Measurements from ENCODE around the gene ARAP3. TPM values are rescaled to one million over a fixed set of nuclear protein-coding genes. Genes with fewer than 3 reads are reported as not detected.
A peak's percentile ranks its signal among the peaks of the same experiment; 100 is the strongest.

The ARAP3 gene
- total RNA-seq, 1 donor = 2.2 TPM

GRCh38 chr5:141715346-141715905, 33.4 kb upstream of the ARAP3 start:
- Histone ChIP-seq H3K4me3 (ENCODE audit: insufficient read depth, low read length) (no peak overlapping the region), H3K27me3 (ENCODE audit: insufficient read depth, low read length) (peaks cover 23% of the 10 kb centered on the region), H3K9me3 (ENCODE audit: low read depth, low read length) (no peaks in the 10 kb centered on the region), H3K4me2 (ENCODE audit: insufficient read depth, low read length) (no peak overlapping the region), H3K79me2 (ENCODE audit: insufficient read depth, low read length) (no peaks in the 10 kb centered on the region), H3K36me3 (ENCODE audit: insufficient read depth, low read length) (no peaks in the 10 kb centered on the region), H4K20me1 (ENCODE audit: insufficient read depth, low read length) (no peaks in the 10 kb centered on the region), H3K4me1 (ENCODE audit: insufficient read depth, low read length) (no peaks in the 10 kb centered on the region), H2AFZ (ENCODE audit: low read length) (no peak overlapping the region), H3K27ac (ENCODE audit: low read depth, low read length) (no peak overlapping the region)
- DNase-seq (ENCODE audit: insufficient read length, low spot score, missing footprints) = no peak
- TF ChIP-seq CTCF (IDR thresholded peaks at IDR 0.05; ENCODE audit: extremely low read depth, low read depth, low read length) = no peak

GRCh38 chr5:141714542-141715310, 32.7 kb upstream of the ARAP3 start:
- H3K79me2 ChIP-seq (ENCODE audit: insufficient read depth, low read length) = no peaks in the 10 kb centered on the region
- H3K27ac ChIP-seq (ENCODE audit: low read depth, low read length) = no peak overlapping the region
- TF ChIP-seq CTCF (IDR thresholded peaks at IDR 0.05; ENCODE audit: extremely low read depth, low read depth, low read length) = no peak
- no peaks in the 10 kb centered on the region for H3K9me3 ChIP-seq (ENCODE audit: low read depth, low read length)
- no peak overlapping the region for H3K4me3 ChIP-seq (ENCODE audit: insufficient read depth, low read length)
- peaks cover 26% of the 10 kb centered on the region for H3K27me3 ChIP-seq (ENCODE audit: insufficient read depth, low read length)
- no peak for DNase-seq (ENCODE audit: insufficient read length, low spot score, missing footprints)
- no peaks in the 10 kb centered on the region for H3K36me3 ChIP-seq (ENCODE audit: insufficient read depth, low read length)
- no peaks in the 10 kb centered on the region for H3K4me1 ChIP-seq (ENCODE audit: insufficient read depth, low read length)
- H4K20me1 ChIP-seq (ENCODE audit: insufficient read depth, low read length) = no peaks in the 10 kb centered on the region
- no peak overlapping the region for H3K4me2 ChIP-seq (ENCODE audit: insufficient read depth, low read length)
- no peak overlapping the region for H2AFZ ChIP-seq (ENCODE audit: low read length)

- Histone ChIP-seq H3K79me2 (ENCODE audit: insufficient read depth, low read length) (no peaks in the 10 kb centered on the region), H3K27me3 (ENCODE audit: insufficient read depth, low read length) (peaks cover 32% of the 10 kb centered on the region), H3K4me1 (ENCODE audit: insufficient read depth, low read length) (no peaks in the 10 kb centered on the region), H2AFZ (ENCODE audit: low read length) (no peak overlapping the region), H3K4me3 (ENCODE audit: insufficient read depth, low read length) (no peak overlapping the region), H3K4me2 (ENCODE audit: insufficient read depth, low read length) (no peak overlapping the region), H3K36me3 (ENCODE audit: insufficient read depth, low read length) (no peaks in the 10 kb centered on the region), H4K20me1 (ENCODE audit: insufficient read depth, low read length) (no peaks in the 10 kb centered on the region), H3K27ac (ENCODE audit: low read depth, low read length) (no peak overlapping the region), H3K9me3 (ENCODE audit: low read depth, low read length) (no peaks in the 10 kb centered on the region)
- DNase-seq (ENCODE audit: insufficient read length, low spot score, missing footprints) = peak; percentile 67
- no peak for TF ChIP-seq CTCF (IDR thresholded peaks at IDR 0.05; ENCODE audit: extremely low read depth, low read depth, low read length)
These were observed 31.7 kb upstream of the ARAP3 start for GRCh38 chr5:141713616-141714309.

- no peak overlapping the region for H3K27ac ChIP-seq (ENCODE audit: low read depth, low read length)
- DNase-seq (ENCODE audit: insufficient read length, low spot score, missing footprints) = no peak
- no peak overlapping the region for H2AFZ ChIP-seq (ENCODE audit: low read length)
- TF ChIP-seq CTCF (IDR thresholded peaks at IDR 0.05; ENCODE audit: extremely low read depth, low read depth, low read length) = no peak
- no peak overlapping the region for H3K4me2 ChIP-seq (ENCODE audit: insufficient read depth, low read length)
- H3K79me2 ChIP-seq (ENCODE audit: insufficient read depth, low read length) = no peaks in the 10 kb centered on the region
- H3K4me1 ChIP-seq (ENCODE audit: insufficient read depth, low read length) = no peaks in the 10 kb centered on the region
- H3K27me3 ChIP-seq (ENCODE audit: insufficient read depth, low read length) = peaks cover 24% of the 10 kb centered on the region
- no peaks in the 10 kb centered on the region for H3K36me3 ChIP-seq (ENCODE audit: insufficient read depth, low read length)
- H4K20me1 ChIP-seq (ENCODE audit: insufficient read depth, low read length) = no peaks in the 10 kb centered on the region
- H3K9me3 ChIP-seq (ENCODE audit: low read depth, low read length) = no peaks in the 10 kb centered on the region
- no peak overlapping the region for H3K4me3 ChIP-seq (ENCODE audit: insufficient read depth, low read length)
These were observed 29.7 kb upstream of the ARAP3 start for GRCh38 chr5:141711687-141712086.
